Heart left ventricle (tissue), 16 donors: ENCODE results near the gene POLR2B. TPM values are rescaled to one million over a fixed set of nuclear protein-coding genes. Genes with fewer than 3 reads are reported as not detected.

Experiments
- ATAC-seq, 4 donors: fragments of 200-7000 bp; cut with Tn5 transposase; one replicate each; pipeline ENCODE4 v1.9.1; 2020 to 2022; ENCODE audit warnings: moderate library complexity in 4 of 4, mild to moderate bottlenecking in 3 of 4, moderate number of reproducible peaks in 1 of 4
- DNase-seq, 5 donors: peaks; one replicate each; pipeline ENCODE4 v3.0.0-alpha.2; 2020
- H3K27ac ChIP-seq, 12 donors: fragments of 200-600 bp; sonication (generic) in 4 of 12; one replicate each; pipeline versions ENCODE4 v1.5.0 to v1.8.0; 2016 to 2022; ENCODE audit warnings: mild to moderate bottlenecking in 2 of 12
- H3K27me3 ChIP-seq, 9 donors: fragments of 200-600 bp; sonication (generic) in 2 of 9; one replicate each; pipeline versions ENCODE4 v1.5.1 to v1.8.0; 2016 to 2022; ENCODE audit warnings: mild to moderate bottlenecking in 3 of 9
- H3K36me3 ChIP-seq, 9 donors: fragments of 200-600 bp; sonication (generic) in 2 of 9; one replicate each; pipeline versions ENCODE4 v1.5.0 to v1.8.0; 2018 to 2022; ENCODE audit warnings: mild to moderate bottlenecking in 2 of 9
- H3K4me1 ChIP-seq, 12 donors: fragments of 200-600 bp; sonication (generic) in 4 of 12; one replicate each; pipeline versions ENCODE4 v1.5.0 to v1.8.0; 2016 to 2022; ENCODE audit warnings: mild to moderate bottlenecking in 3 of 12
- H3K4me3 ChIP-seq, 12 donors: fragments of 200-600 bp; sonication (generic) in 4 of 12; one replicate each; pipeline versions ENCODE4 v1.5.0 to v1.8.0; 2017 to 2022; ENCODE audit warnings: mild to moderate bottlenecking in 9 of 12, moderate library complexity in 4 of 12
- H3K9me3 ChIP-seq, 12 donors: fragments of 200-600 bp; sonication (generic) in 4 of 12; one replicate each; pipeline versions ENCODE4 v1.5.0 to v1.8.0; 2016 to 2022; ENCODE audit warnings: mild to moderate bottlenecking in 1 of 12
- POLR2A ChIP-seq, 2 donors: fragments of 450-650 bp; IDR thresholded peaks; one replicate each; pipeline ENCODE4 v1.6.1; 2017; ENCODE audit warnings: antibody characterized with exemption in 2 of 2, mild to moderate bottlenecking in 2 of 2, moderate library complexity in 2 of 2
- WGBS, 4 donors: extraction: QIAGEN DNeasy Blood & Tissue Kit in 2 of 4; methylation state at CpG; one replicate each; pipeline versions ENCODE4 v1.1.5 to v1.1.7; 2013 to 2018; 5-methylcytosine and 5-hydroxymethylcytosine counted together
- intact Hi-C, 10 donors: fragments of 100-400 bp; cut with DNase I; formaldehyde crosslinking; loops; one replicate each; pipeline versions ENCODE4 v1.11.1 to v1.14.2; 2022
- polyA plus RNA-seq, 2 donors: library from polyadenylated mRNA; stranded (reverse); fragments of 200-250 nt; gene quantifications; one replicate each; pipeline ENCODE4 v1.2.3, GENCODE V29; 2013
- total RNA-seq, 9 donors: library from RNA; depleted of rRNA in 2 of 9; stranded (reverse); fragments of >200 nt in 2 of 9; fragmentation: NEBNext Ultra II Directional in 3 of 9; extraction: Animal tissue kit (Norgen Biotek cat#: 25700) in 3 of 9; gene quantifications; one replicate each; pipeline versions ENCODE4 v1.1.0 to v1.2.4, GENCODE V29; 2016 to 2023
- TF ChIP-seq, protein P1 (sequence below), 12 donors: fragments of 200-600 bp; sonication (generic) in 4 of 12; IDR thresholded peaks; one replicate each; pipeline versions ENCODE4 v1.5.0 to v1.8.0; 2018 to 2022; ENCODE audit warnings: antibody characterized with exemption in 12 of 12, mild to moderate bottlenecking in 5 of 12
- donor health status: ischemic (EF 13 %, LVEDD 7.1; RV severe dilation, severe dysfunction).
- donor health status: healthy with polysubstance abuse.
- donor health status: DM: no; HTN: yes; CAD: no.
- donor health status: DM: no; HTN: no; CAD: no.
- donor health status: ischemic (EF 25% LVEDD 6.9; RV normal size, moderate dysfunction).
- donor health status: ischemic (EF 25% LVEDD 5.7; RV mildly dilated, moderate dysfunction).
- donor health status: healthy.
- donor health status: DM: yes; HTN: yes; CAD: no.
- donor health status: ischemic (EF 35%, LVEDD 5.7; RV mildly dilated, moderate dysfunction).
- donor health status: nonischemic (EF 11% LVEDD 7.7; RV severe dilation, severe dysfunction).
- donor health status: DM: yes; HTN: yes; CAD: no.
- donor health status: PGD.
- donor health status: ischemic (EF 29% LVEDD 5.4; RV normal size, mild dysfunction).
- donor health status: nonischemic (EF 23%, LVEDD 6.1; RV moderate dilation, normal function).

POLR2B gene
- total and polyA plus RNA-seq, 11 donors, result 19.4 to 87.0 (median 73.0) TPM

- H3K27ac ChIP-seq, result no peak overlapping the region
- H3K9me3 ChIP-seq, result peaks cover 0 to 20% (median 10%) of the 10 kb centered on the region in 12 donors
- H3K36me3 ChIP-seq, result peaks cover 0 to 86% (median 80%) of the 10 kb centered on the region in 9 donors
- no peak for DNase-seq
- H3K27me3 ChIP-seq, result no peaks in the 10 kb centered on the region
- intact Hi-C loops, result loop anchor here in 2 of 10 donors (5.0 to 10.0 kb wide), 2 partner anchors 57 to 59 kb away; no protein-coding TSS in a partner anchor
- 95 to 97% (median 96%) methylated on average over 2 of the region's 2 CpGs for WGBS, 4 donors
- TF ChIP-seq, protein P1, sequence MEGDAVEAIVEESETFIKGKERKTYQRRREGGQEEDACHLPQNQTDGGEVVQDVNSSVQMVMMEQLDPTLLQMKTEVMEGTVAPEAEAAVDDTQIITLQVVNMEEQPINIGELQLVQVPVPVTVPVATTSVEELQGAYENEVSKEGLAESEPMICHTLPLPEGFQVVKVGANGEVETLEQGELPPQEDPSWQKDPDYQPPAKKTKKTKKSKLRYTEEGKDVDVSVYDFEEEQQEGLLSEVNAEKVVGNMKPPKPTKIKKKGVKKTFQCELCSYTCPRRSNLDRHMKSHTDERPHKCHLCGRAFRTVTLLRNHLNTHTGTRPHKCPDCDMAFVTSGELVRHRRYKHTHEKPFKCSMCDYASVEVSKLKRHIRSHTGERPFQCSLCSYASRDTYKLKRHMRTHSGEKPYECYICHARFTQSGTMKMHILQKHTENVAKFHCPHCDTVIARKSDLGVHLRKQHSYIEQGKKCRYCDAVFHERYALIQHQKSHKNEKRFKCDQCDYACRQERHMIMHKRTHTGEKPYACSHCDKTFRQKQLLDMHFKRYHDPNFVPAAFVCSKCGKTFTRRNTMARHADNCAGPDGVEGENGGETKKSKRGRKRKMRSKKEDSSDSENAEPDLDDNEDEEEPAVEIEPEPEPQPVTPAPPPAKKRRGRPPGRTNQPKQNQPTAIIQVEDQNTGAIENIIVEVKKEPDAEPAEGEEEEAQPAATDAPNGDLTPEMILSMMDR (IDR thresholded peaks at IDR 0.05), result no peak
- no peak for TF ChIP-seq POLR2A (IDR thresholded peaks at IDR 0.05)
- no peak for ATAC-seq
- no peak overlapping the region for H3K4me3 ChIP-seq
- H3K4me1 ChIP-seq, result peaks cover 0 to 23% (median 15%) of the 10 kb centered on the region in 12 donors
Observed at GRCh38 chr4:56971383-56971782, 7.3 kb upstream of the POLR2B start.

- DNase-seq (no peak), ATAC-seq (no peak)
- intact Hi-C loops, result loop anchor here in 2 of 10 donors (5.0 to 10.0 kb wide), 2 partner anchors 58 to 60 kb away; no protein-coding TSS in a partner anchor
- H3K4me3 ChIP-seq, result no peak overlapping the region
- H3K27ac ChIP-seq, result no peak overlapping the region
- peaks cover 0 to 25% (median 18%) of the 10 kb centered on the region in 12 donors for H3K4me1 ChIP-seq
- peaks cover 0 to 20% (median 10%) of the 10 kb centered on the region in 12 donors for H3K9me3 ChIP-seq
- H3K36me3 ChIP-seq, result peaks cover 0 to 76% (median 70%) of the 10 kb centered on the region in 9 donors
- TF ChIP-seq POLR2A (IDR thresholded peaks at IDR 0.05), result no peak
- TF ChIP-seq, protein P1 (IDR thresholded peaks at IDR 0.05), result no peak
- H3K27me3 ChIP-seq, result no peaks in the 10 kb centered on the region
- WGBS, 4 donors, result 94 to 99% (median 97%) methylated on average over 2 of the region's 2 CpGs
Observed at GRCh38 chr4:56972389-56972788, 6.3 kb upstream of the POLR2B start.

- no peak for DNase-seq
- no peak overlapping the region for H3K27ac ChIP-seq
- TF ChIP-seq, protein P1 (IDR thresholded peaks at IDR 0.05), result no peak
- TF ChIP-seq POLR2A (IDR thresholded peaks at IDR 0.05), result no peak
- H3K27me3 ChIP-seq, result no peaks in the 10 kb centered on the region
- intact Hi-C loops, result loop anchor here in 2 of 10 donors (5.0 to 10.0 kb wide), 2 partner anchors 58 to 61 kb away; no protein-coding TSS in a partner anchor
- H3K4me3 ChIP-seq, result no peak overlapping the region
- ATAC-seq, result no peak
- H3K36me3 ChIP-seq, result peaks cover 0 to 72% (median 66%) of the 10 kb centered on the region in 9 donors
- peaks cover 0 to 25% (median 18%) of the 10 kb centered on the region in 12 donors for H3K4me1 ChIP-seq
- peaks cover 0 to 20% (median 10%) of the 10 kb centered on the region in 12 donors for H3K9me3 ChIP-seq
Observed at GRCh38 chr4:56972809-56973208, 5.9 kb upstream of the POLR2B start.

DNA sequence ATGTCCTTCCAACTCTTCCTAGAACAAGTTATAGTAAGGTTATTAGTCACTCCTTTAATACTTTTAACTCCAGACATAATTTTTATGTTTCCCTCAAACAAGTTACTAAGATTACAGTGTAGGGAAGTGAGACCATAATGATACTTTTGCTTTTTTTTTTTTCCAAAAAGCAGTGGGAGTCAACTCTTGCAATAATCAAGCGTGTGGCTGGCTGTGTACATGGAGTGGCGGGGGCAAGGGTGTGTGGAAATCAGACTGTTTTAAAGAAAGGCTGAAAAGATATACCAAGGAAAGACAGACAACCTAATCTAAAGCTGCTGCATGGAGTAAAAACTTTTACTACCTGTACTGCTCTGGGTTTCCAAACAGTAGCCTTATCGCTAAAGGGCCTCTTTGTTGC, 5.4 kb upstream of the POLR2B start:
- intact Hi-C loops, result loop anchor here in 2 of 10 donors (5.0 to 10.0 kb wide), 2 partner anchors 59 to 61 kb away; no protein-coding TSS in a partner anchor
- H3K4me1 ChIP-seq, result peaks cover 0 to 31% (median 19%) of the 10 kb centered on the region in 12 donors
- H3K4me3 ChIP-seq, result no peak overlapping the region
- H3K36me3 ChIP-seq, result peaks cover 0 to 66% (median 60%) of the 10 kb centered on the region in 9 donors
- H3K27ac ChIP-seq, result no peak overlapping the region
- ATAC-seq (no peak), DNase-seq (no peak)
- peaks cover 0 to 20% (median 10%) of the 10 kb centered on the region in 12 donors for H3K9me3 ChIP-seq
- H3K27me3 ChIP-seq, result no peaks in the 10 kb centered on the region
- WGBS, 4 donors, result 93 to 99% (median 97%) methylated on average over 3 of the region's 3 CpGs
- no peak for TF ChIP-seq POLR2A (IDR thresholded peaks at IDR 0.05)
- TF ChIP-seq, protein P1 (IDR thresholded peaks at IDR 0.05), result no peak
